ENCODE measurements around the gene ZNF26.

Gene ZNF26

GRCh38 chr12:133063556-133063955 lies 77.4 kb downstream of the ZNF26 start:
- DNase-seq = no peak

GRCh38 chr12:133073836-133074235 lies 87.7 kb downstream of the ZNF26 start:
- DNase-seq = no peak
